ENCODE data around the gene GPR161.

GRCh38 chr1:168098534-168099320, 38.0 kb downstream of the GPR161 start:
- no peak for TF ChIP-seq CTCF (IDR thresholded peaks at IDR 0.05; ENCODE audit: low read depth, low read length)
- TF ChIP-seq EZH2phosphoT487 (IDR thresholded peaks at IDR 0.05; ENCODE audit: low read depth): no peak

Measured in OCI-LY3 (cell line).